CD4-positive, alpha-beta T cell (primary cell): ENCODE measurements around the gene MAPRE2. TPM values are rescaled to one million over a fixed set of nuclear protein-coding genes. Genes with fewer than 3 reads are reported as not detected.

Experiments used
- ATAC-seq: fragments of 200-7000 bp; cut with Tn5 transposase; one replicate; pipeline ENCODE4 v1.10.0; 2022; ENCODE audit warnings: mild to moderate bottlenecking; ENCODE audit not compliant: poor library complexity
- CTCF ChIA-PET: fragments of 350-600 bp; sonication (Branson Sonifier 250); formaldehyde crosslinking; loops from one replicate; lab custom pipeline; 2021; ENCODE audit warnings: antibody characterized with exemption, inconsistent platforms; lab: Charles Lee
- POLR2A ChIA-PET: fragments of 350-600 bp; sonication (Branson Sonifier 250); formaldehyde crosslinking; loops from one replicate; lab custom pipeline; 2021; ENCODE audit warnings: antibody characterized with exemption, inconsistent platforms; lab: Charles Lee
- DNase-seq, 14 experiments: peaks; one replicate each; pipeline ENCODE4 v3.0.0-alpha.2; 2013 to 2020; ENCODE audit warnings: mixed read lengths in 2 of 14
- H3K27ac ChIP-seq, 2 donors: one replicate each; pipeline versions ENCODE4 v1.5.1 to v1.7.0; 2013; ENCODE audit warnings: low read length in 2 of 2, low read depth in 1 of 2, mild to moderate bottlenecking in 1 of 2
- H3K27me3 ChIP-seq, 2 experiments: 1 replicate in 1 of 2; 2 replicates in 1 of 2; pipeline versions ENCODE4 v1.6.1 to v1.7.0; 2013; ENCODE audit warnings: low read length in 2 of 2, control low read depth in 1 of 2, mild to moderate bottlenecking in 1 of 2, moderate library complexity in 1 of 2; ENCODE audit not compliant: insufficient read depth in 2 of 2, control insufficient read depth in 1 of 2
- H3K36me3 ChIP-seq: one replicate; pipeline ENCODE4 v1.6.1; 2013; ENCODE audit warnings: low read length, control low read depth; ENCODE audit not compliant: insufficient read depth
- H3K4me1 ChIP-seq: one replicate; pipeline ENCODE4 v1.6.1; 2013; ENCODE audit warnings: low read length, control low read depth; ENCODE audit not compliant: insufficient read depth
- H3K4me3 ChIP-seq: one replicate; pipeline ENCODE4 v1.5.1; 2013; ENCODE audit warnings: mild to moderate bottlenecking, low read length, moderate library complexity
- H3K9me3 ChIP-seq, 2 experiments: 1 replicate in 1 of 2; 2 replicates in 1 of 2; pipeline versions ENCODE4 v1.6.1 to v1.7.0; 2013; ENCODE audit warnings: low read length in 2 of 2, mild to moderate bottlenecking in 2 of 2, control low read depth in 1 of 2, moderate library complexity in 1 of 2; ENCODE audit not compliant: control insufficient read depth in 1 of 2, insufficient read depth in 1 of 2
- H3K27ac Mint-ChIP-seq: one replicate; pipeline ENCODE4 v1.8.0; 2020; ENCODE audit warnings: mixed read lengths
- H3K27me3 Mint-ChIP-seq: one replicate; pipeline ENCODE4 v1.8.0; 2021; ENCODE audit warnings: mixed read lengths
- H3K36me3 Mint-ChIP-seq: one replicate; pipeline ENCODE4 v1.8.0; 2021; ENCODE audit warnings: low read depth, mixed read lengths
- H3K4me1 Mint-ChIP-seq: one replicate; pipeline ENCODE4 v1.8.0; 2021; ENCODE audit warnings: low read depth, mixed read lengths
- H3K4me3 Mint-ChIP-seq: one replicate; pipeline ENCODE4 v1.8.0; 2020; ENCODE audit warnings: mild to moderate bottlenecking, mixed read lengths
- H3K9me3 Mint-ChIP-seq: one replicate; pipeline ENCODE4 v1.8.0; 2020; ENCODE audit warnings: mixed read lengths
- CTCF ChIP-seq: fragments of 200-600 bp; IDR thresholded peaks from one replicate; pipeline ENCODE4 v1.8.0; 2022; ENCODE audit warnings: antibody characterized with exemption, mild to moderate bottlenecking
- intact Hi-C, 2 experiments: fragments of 100-400 bp; cut with DNase I in 1 of 2; cut with micrococcal nuclease in 1 of 2; formaldehyde crosslinking; loops; one replicate each; pipeline versions ENCODE4 v1.15.1 to v1.9.0; 2023 to 2025; cut with DNase I, micrococcal nuclease
- total RNA-seq, 174 experiments: library from RNA in 2 of 174; stranded (reverse) in 2 of 174; gene quantifications; one replicate each; pipeline ENCODE4 v1.2.3 and lab custom pipeline; 2021 to 2026

MAPRE2 gene
- total RNA-seq, 2 experiments from 2014 or later = 108 to 112 TPM

- H3K9me3 Mint-ChIP-seq = no peaks in the 10 kb centered on the region
- Histone ChIP-seq H3K4me3 (no peak overlapping the region), H3K27me3 (no peaks in the 10 kb centered on the region), H3K9me3 (no peaks in the 10 kb centered on the region), H3K4me1 (peaks cover 51% of the 10 kb centered on the region), H3K27ac (no peak overlapping the region), H3K36me3 (no peaks in the 10 kb centered on the region)
- no peaks in the 10 kb centered on the region for H3K27me3 Mint-ChIP-seq
- ATAC-seq (no peak), DNase-seq (no peak)
- CTCF ChIA-PET = interaction anchor here (0.6 to 2.1 kb wide), 3 partner anchors 21 to 58 kb away, joined by 3 to 6 read pairs (median 5); no protein-coding TSS in a partner anchor
- H3K27ac Mint-ChIP-seq = peak overlapping the region; percentile 7
- POLR2A ChIA-PET = interaction anchor here (4.1 kb wide), 1 partner anchor 17 kb away, joined by 44 read pairs; no protein-coding TSS in a partner anchor
- H3K4me1 Mint-ChIP-seq = peaks cover 92% of the 10 kb centered on the region
- intact Hi-C loops = loop anchor here in 1 of 2 experiments (10.0 kb wide), 1 partner anchor 537 kb away; the partner anchor contains the start of gene GALNT1
- no peak for TF ChIP-seq CTCF
- no peak overlapping the region for H3K4me3 Mint-ChIP-seq
- H3K36me3 Mint-ChIP-seq = peaks cover 3% of the 10 kb centered on the region
Observed at GRCh38 chr18:35047697-35048292, 6.6 kb downstream of the MAPRE2 start.

- intact Hi-C loops = loop anchor here in 1 of 2 experiments (10.0 kb wide), 2 partner anchors 535 to 925 kb away; partner anchors contain the start of genes GALNT1 and RMP24
- ChIA-PET CTCF (interaction anchor here (0.8 to 1.8 kb wide), 2 partner anchors 9 to 203 kb away, joined by 3 to 4 read pairs; partner anchors contain the start of gene MAPRE2), POLR2A (interaction anchor here (1.0 to 2.3 kb wide), 4 partner anchors 8 to 22 kb away, joined by 3 to 13 read pairs (median 4); partner anchors contain the start of gene MAPRE2)
- Mint-ChIP-seq H3K36me3 (peaks cover 3% of the 10 kb centered on the region), H3K4me1 (peaks cover 88% of the 10 kb centered on the region), H3K27ac (peak overlapping the region; percentile 83), H3K27me3 (no peaks in the 10 kb centered on the region), H3K9me3 (no peaks in the 10 kb centered on the region), H3K4me3 (peak overlapping the region; percentile 83)
- Histone ChIP-seq H3K36me3 (no peaks in the 10 kb centered on the region), H3K4me3 (no peak overlapping the region), H3K4me1 (peaks cover 42% of the 10 kb centered on the region), H3K9me3 (no peaks in the 10 kb centered on the region), H3K27ac (no peak overlapping the region), H3K27me3 (no peaks in the 10 kb centered on the region)
- no peak for ATAC-seq
- TF ChIP-seq CTCF = no peak
- peak in 1 of 14 experiments; percentile 37 for DNase-seq
Observed at GRCh38 chr18:35049111-35050027, 8.2 kb downstream of the MAPRE2 start.

GRCh38 chr18:35050028-35050546 is 8.9 kb downstream of the MAPRE2 start:
- H3K4me1 Mint-ChIP-seq = peaks cover 88% of the 10 kb centered on the region
- ChIA-PET CTCF (interaction anchor here (1.8 kb wide), 1 partner anchor 9 kb away, joined by 4 read pairs; the partner anchor contains the start of gene MAPRE2), POLR2A (interaction anchor here (1.2 to 2.3 kb wide), 4 partner anchors 9 to 23 kb away, joined by 3 to 13 read pairs (median 8); partner anchors contain the start of gene MAPRE2)
- H3K27me3 Mint-ChIP-seq = no peaks in the 10 kb centered on the region
- H3K36me3 ChIP-seq = no peaks in the 10 kb centered on the region
- intact Hi-C loops = loop anchor here in 1 of 2 experiments (10.0 kb wide), 1 partner anchor 925 kb away; the partner anchor contains the start of gene RMP24
- no peak for TF ChIP-seq CTCF
- peak overlapping the region; percentile 83 for H3K27ac Mint-ChIP-seq
- no peaks in the 10 kb centered on the region for H3K27me3 ChIP-seq
- peaks cover 34% of the 10 kb centered on the region for H3K4me1 ChIP-seq
- no peak overlapping the region for H3K4me3 ChIP-seq
- H3K9me3 Mint-ChIP-seq = no peaks in the 10 kb centered on the region
- no peaks in the 10 kb centered on the region for H3K9me3 ChIP-seq
- no peak overlapping the region for H3K27ac ChIP-seq
- H3K36me3 Mint-ChIP-seq = peaks cover 3% of the 10 kb centered on the region
- DNase-seq = peak in 1 of 14 experiments; percentile 28
- peak overlapping the region; percentile 83 for H3K4me3 Mint-ChIP-seq
- peak; percentile 15 for ATAC-seq
